H1 (cell line): ENCODE data around the gene BABAM2. TPM values are rescaled to one million over a fixed set of nuclear protein-coding genes. Genes with fewer than 3 reads are reported as not detected.

Experiments
- CTCF ChIA-PET: fragments of 300-600 bp; sonication (Branson Sonifier 250); formaldehyde crosslinking; loops from one replicate; lab custom pipeline; 2021; ENCODE audit not compliant: partially characterized antibody; lab: Charles Lee
- POLR2A ChIA-PET: fragments of 300-600 bp; sonication (Branson Sonifier 250); formaldehyde crosslinking; loops from one replicate; lab custom pipeline; 2021; ENCODE audit warnings: inconsistent platforms; ENCODE audit not compliant: partially characterized antibody; lab: Charles Lee
- DNase-seq, 2 experiments: peaks; one replicate each; pipeline versions ENCODE4 v3.0.0 to v3.0.0-alpha.2; 2010 to 2022; ENCODE audit warnings: low spot score in 2 of 2, low read depth in 1 of 2, mixed read lengths in 1 of 2
- FAIRE-seq: peaks from 2 replicates; lab custom pipeline; 2011; peaks lifted over from hg19 to GRCh38; lab: Jason Lieb, UNC
- H2AFZ ChIP-seq: 2 replicates; pipeline ENCODE4 v1.8.1; 2012; ENCODE audit warnings: low read length, inconsistent platforms
- H2AK5ac ChIP-seq: 2 replicates; pipeline ENCODE4 v1.6.1; 2013; ENCODE audit warnings: low read depth, low read length
- H2BK120ac ChIP-seq: replicated peaks from 2 replicates; pipeline ENCODE3; 2013; ENCODE audit warnings: low read depth, low read length, inconsistent platforms
- H2BK12ac ChIP-seq: 2 replicates; pipeline ENCODE4 v1.6.1; 2013; ENCODE audit warnings: low read depth, low read length
- H2BK15ac ChIP-seq: 2 replicates; pipeline ENCODE4 v1.6.1; 2013; ENCODE audit warnings: low read length
- H2BK20ac ChIP-seq: 2 replicates; pipeline ENCODE4 v1.6.1; 2013; ENCODE audit warnings: low read length
- H2BK5ac ChIP-seq: 2 replicates; pipeline ENCODE4 v1.6.1; 2013; ENCODE audit warnings: low read depth, low read length
- H3K14ac ChIP-seq: 2 replicates; pipeline ENCODE4 v1.6.1; 2013; ENCODE audit warnings: inconsistent platforms; ENCODE audit not compliant: insufficient read length
- H3K18ac ChIP-seq: 2 replicates; pipeline ENCODE4 v1.6.1; 2013; ENCODE audit warnings: low read length; ENCODE audit errors: extremely low read depth
- H3K23ac ChIP-seq: 2 replicates; pipeline ENCODE4 v1.6.1; 2013; ENCODE audit warnings: inconsistent platforms; ENCODE audit not compliant: insufficient read length
- H3K23me2 ChIP-seq: 2 replicates; pipeline ENCODE4 v1.6.1; 2013; ENCODE audit warnings: low read depth, low read length
- H3K27ac ChIP-seq: 2 replicates; pipeline ENCODE4 v1.6.1; 2011; ENCODE audit warnings: low read depth, low read length, inconsistent platforms
- H3K27me3 ChIP-seq, 4 experiments: replicated peaks in 1 of 4; 1 replicate in 1 of 4; 2 replicates in 3 of 4; pipeline versions ENCODE4 v1.6.1 to v1.8.1; 2011 to 2013; ENCODE audit warnings: low read length in 3 of 4, mild to moderate bottlenecking in 3 of 4, inconsistent platforms in 2 of 4, mixed read lengths in 2 of 4, moderate library complexity in 1 of 4; ENCODE audit not compliant: control insufficient read depth in 3 of 4, insufficient read depth in 3 of 4; ENCODE audit errors: extremely low read depth in 1 of 4
- H3K36me3 ChIP-seq, 4 experiments: 2 replicates each; pipeline versions ENCODE4 v1.6.1 to v1.8.1; 2011 to 2013; ENCODE audit warnings: mild to moderate bottlenecking in 4 of 4, low read length in 3 of 4, moderate library complexity in 2 of 4, control low read depth in 1 of 4, inconsistent platforms in 1 of 4; ENCODE audit not compliant: insufficient read depth in 4 of 4, control insufficient read depth in 2 of 4
- H3K4ac ChIP-seq: replicated peaks from 2 replicates; pipeline ENCODE3; 2013; ENCODE audit warnings: low read length, low read depth, mixed read lengths, inconsistent platforms; ENCODE audit not compliant: insufficient read length
- H3K4me1 ChIP-seq, 4 experiments: replicated peaks in 1 of 4; 1 replicate in 1 of 4; 2 replicates in 3 of 4; pipeline versions ENCODE4 v1.6.1 to v1.8.1; 2011 to 2013; ENCODE audit warnings: low read length in 3 of 4, inconsistent platforms in 2 of 4, mixed read lengths in 1 of 4; ENCODE audit not compliant: insufficient read depth in 4 of 4, control insufficient read depth in 3 of 4
- H3K4me2 ChIP-seq, 2 experiments: 2 replicates each; pipeline versions ENCODE4 v1.6.1 to v1.8.1; 2011 to 2013; ENCODE audit warnings: low read depth in 2 of 2, low read length in 2 of 2, control low read depth in 1 of 2, inconsistent platforms in 1 of 2, mild to moderate bottlenecking in 1 of 2; ENCODE audit not compliant: insufficient read depth in 1 of 2
- H3K4me3 ChIP-seq, 4 experiments: fragments of 200-600, 300-600 bp in 1 of 4; sonication (generic), shearing (Covaris generic), sonication (Bioruptor Twin) in 1 of 4; 2 replicates each; pipeline versions ENCODE4 v1.5.1 to v1.8.1; 2011 to 2016; ENCODE audit warnings: low read length in 4 of 4, low read depth in 3 of 4, control low read depth in 2 of 4, inconsistent platforms in 2 of 4, mild to moderate bottlenecking in 2 of 4, mixed read lengths in 1 of 4, moderate library complexity in 1 of 4; ENCODE audit not compliant: insufficient read depth in 2 of 4; ENCODE audit errors: extremely low read depth in 1 of 4
- H3K56ac ChIP-seq: replicated peaks from 2 replicates; pipeline ENCODE3; 2013; ENCODE audit warnings: low read depth, mild to moderate bottlenecking, mixed read lengths, low read length, inconsistent platforms; ENCODE audit not compliant: insufficient read length
- H3K79me1 ChIP-seq: 2 replicates; pipeline ENCODE4 v1.6.1; 2013; ENCODE audit warnings: low read depth, low read length, control low read depth
- H3K79me2 ChIP-seq, 2 experiments: 2 replicates each; pipeline versions ENCODE4 v1.6.1 to v1.8.1; 2012 to 2013; ENCODE audit warnings: low read length in 2 of 2, mild to moderate bottlenecking in 2 of 2, inconsistent platforms in 1 of 2; ENCODE audit not compliant: insufficient read depth in 2 of 2, control insufficient read depth in 1 of 2
- H3K9ac ChIP-seq, 4 experiments: replicated peaks in 1 of 4; 1 replicate in 1 of 4; 2 replicates in 3 of 4; pipeline versions ENCODE4 v1.6.1 to v1.8.1; 2011 to 2013; ENCODE audit warnings: low read depth in 3 of 4, low read length in 3 of 4, control low read depth in 2 of 4, mild to moderate bottlenecking in 2 of 4, moderate library complexity in 2 of 4, inconsistent platforms in 1 of 4; ENCODE audit errors: extremely low read depth in 1 of 4
- H3K9me3 ChIP-seq, 2 experiments: 2 replicates each; pipeline versions ENCODE4 v1.6.1 to v1.8.1; 2012 to 2013; ENCODE audit warnings: mild to moderate bottlenecking in 2 of 2, moderate library complexity in 2 of 2, control low read depth in 1 of 2, inconsistent platforms in 1 of 2, low read depth in 1 of 2, low read length in 1 of 2, mixed read lengths in 1 of 2; ENCODE audit not compliant: insufficient read depth in 2 of 2
- H4K20me1 ChIP-seq, 2 experiments: replicated peaks in 1 of 2; 2 replicates each; pipeline versions ENCODE3 to v1.8.1; 2011 to 2013; ENCODE audit warnings: inconsistent platforms in 2 of 2, low read length in 2 of 2, mild to moderate bottlenecking in 1 of 2; ENCODE audit not compliant: insufficient read depth in 2 of 2, control insufficient read depth in 1 of 2
- H4K5ac ChIP-seq: 2 replicates; pipeline ENCODE4 v1.6.1; 2013; ENCODE audit warnings: low read length, low read depth, mixed read lengths, inconsistent platforms; ENCODE audit not compliant: insufficient read length
- H4K8ac ChIP-seq: 2 replicates; pipeline ENCODE4 v1.8.0; 2013; ENCODE audit warnings: mild to moderate bottlenecking, moderate library complexity, low read length, inconsistent platforms; ENCODE audit not compliant: insufficient read depth; ENCODE audit errors: extremely low read depth
- H4K91ac ChIP-seq: replicated peaks from 2 replicates; pipeline ENCODE3; 2013; ENCODE audit warnings: low read length, mixed read lengths, inconsistent platforms; ENCODE audit not compliant: insufficient read length
- GTF2F1 ChIP-seq: IDR thresholded peaks from 2 replicates; pipeline ENCODE4 v1.6.1; 2012; ENCODE audit warnings: low read depth, low read length, improper control_type of control experiment, borderline replicate concordance
- RNF2 ChIP-seq: fragments of 200-900, 300-1000 bp; sonication (generic); IDR thresholded peaks from 2 replicates; pipeline ENCODE4 v1.7.1; 2016; ENCODE audit warnings: borderline replicate concordance, low read depth, mild to moderate bottlenecking, antibody characterized with exemption, low read length; ENCODE audit not compliant: poor library complexity, severe bottlenecking; ENCODE audit errors: missing control alignments
- RXRA ChIP-seq: IDR thresholded peaks from 2 replicates; pipeline ENCODE4 v1.6.1; 2011; ENCODE audit warnings: low read depth, mild to moderate bottlenecking, low read length, moderate library complexity; ENCODE audit not compliant: insufficient read depth
- SIRT6 ChIP-seq: IDR thresholded peaks from one replicate; pipeline ENCODE4 v1.7.1; 2012; ENCODE audit warnings: low read length, inconsistent platforms
- TBP ChIP-seq: IDR thresholded peaks from 2 replicates; pipeline ENCODE4 v1.6.1; 2011; ENCODE audit warnings: low read depth, low read length, improper control_type of control experiment
- WGBS, 2 experiments: shearing (Covaris generic) in 1 of 2; methylation state at CpG; one replicate each; pipeline versions ENCODE4 v1.1.6 to v1.1.7; 2013 to 2015; ENCODE audit warnings: low lambda C conversion rate in 2 of 2, mixed read lengths in 2 of 2, inconsistent platforms in 1 of 2, low coverage in 1 of 2, missing lambda C conversion rate in 1 of 2; ENCODE audit not compliant: insufficient replicate concordance in 2 of 2, insufficient coverage in 1 of 2, insufficient read length in 1 of 2; ENCODE audit errors: extremely low coverage in 1 of 2, missing lambda C conversion rate in 1 of 2; 5-methylcytosine and 5-hydroxymethylcytosine counted together
- polyA plus RNA-seq, 7 experiments: library from polyadenylated mRNA; depleted of rRNA in 3 of 7; stranded (reverse) in 5 of 7; unstranded in 2 of 7; fragments of >200 nt in 5 of 7; fragments of 200-250 nt in 2 of 7; gene quantifications; 1 replicate in 5 of 7; 2 replicates in 1 of 7; 4 replicates in 1 of 7; pipeline versions ENCODE4 v1.2.1 to v1.2.3, GENCODE V29; 2011 to 2013; ENCODE audit warnings: missing spikeins in 2 of 7, mixed read lengths in 2 of 7
- total RNA-seq: library from RNA; stranded (reverse); fragmentation: NEBNext Ultra II Directional; extraction: Animal tissue kit (Norgen Biotek cat#: 25700); gene quantifications from 2 replicates; pipeline ENCODE4 v1.2.1, GENCODE V29; 2021

Gene BABAM2
- total and polyA plus RNA-seq, 2 of the 8 experiments (the other 6 are each of a cell fraction or from before 2014, with no cell fraction given), result 15.8 to 20.9 TPM

- Histone ChIP-seq H2BK15ac (no peak overlapping the region), H4K5ac (no peak overlapping the region), H2AFZ (no peak overlapping the region), H3K36me3 (no peaks in the 10 kb centered on the region), H4K20me1 (no peaks in the 10 kb centered on the region), H3K18ac (no peak overlapping the region), H3K9me3 (no peaks in the 10 kb centered on the region), H3K79me1 (no peaks in the 10 kb centered on the region), H3K9ac (no peak overlapping the region), H3K79me2 (no peaks in the 10 kb centered on the region), H3K4me2 (no peak overlapping the region), H3K23me2 (no peaks in the 10 kb centered on the region; the same call in 1 of the 2 replicates), H3K56ac (no peak overlapping the region), H3K4me3 (no peak overlapping the region), H2BK20ac (no peak overlapping the region), H2BK120ac (no peak overlapping the region), H3K27me3 (no peaks in the 10 kb centered on the region), H3K4ac (no peak overlapping the region), H3K14ac (no peak overlapping the region), H3K27ac (no peak overlapping the region), H2AK5ac (no peak overlapping the region), H4K91ac (no peak overlapping the region), H4K8ac (no peak overlapping the region), H3K23ac (no peak overlapping the region), H2BK12ac (no peak overlapping the region), H2BK5ac (no peak overlapping the region), H3K4me1 (no peaks in the 10 kb centered on the region)
- no peak for TF ChIP-seq GTF2F1
- TF ChIP-seq SIRT6, result no peak
- no peak for TF ChIP-seq RNF2
- TF ChIP-seq TBP, result no peak
- TF ChIP-seq RXRA, result no peak
- 96% methylated on average over 6 of the region's 6 CpGs; no CpG with 5 or more reads in 1 of the 2 experiments for WGBS, 2 experiments
- FAIRE-seq (no peak), DNase-seq (no peak)
- ChIA-PET POLR2A (no interaction called here), CTCF (no interaction called here)
Measured at GRCh38 chr2:28182348-28182747, 291.8 kb downstream of the BABAM2 start.
